Right lobe of liver (tissue), 6 donors: ENCODE measurements around the gene IRF4. TPM values are rescaled to one million over a fixed set of nuclear protein-coding genes. Genes with fewer than 3 reads are reported as not detected.
"Not testable (repeated sequence)": the region's sequence is repeated elsewhere in the genome, so short reads cannot be mapped to it uniquely, and the experiment has no call there.

ENCODE experiments used
- ATAC-seq, 4 donors: fragments of 200-7000 bp; cut with Tn5 transposase; one replicate each; pipeline ENCODE4 v1.9.1; 2020; ENCODE audit warnings: mild to moderate bottlenecking in 4 of 4, moderate library complexity in 4 of 4
- DNase-seq, 3 donors: peaks; one replicate each; pipeline ENCODE4 v3.0.0-alpha.2; 2020
- H3K27ac ChIP-seq, 3 donors: fragments of 200-600 bp; one replicate each; pipeline ENCODE4 v1.8.0; 2022
- H3K27me3 ChIP-seq, 2 donors: fragments of 200-600 bp; one replicate each; pipeline ENCODE4 v1.8.0; 2022
- H3K36me3 ChIP-seq, 4 donors: fragments of 200-600 bp; sonication (generic) in 1 of 4; one replicate each; pipeline versions ENCODE4 v1.5.1 to v1.8.0; 2017 to 2022; ENCODE audit warnings: control low read depth in 1 of 4
- H3K4me1 ChIP-seq, 4 donors: fragments of 200-600 bp; sonication (generic) in 1 of 4; one replicate each; pipeline versions ENCODE4 v1.5.1 to v1.8.0; 2017 to 2022; ENCODE audit warnings: control low read depth in 1 of 4
- H3K4me3 ChIP-seq, 3 donors: fragments of 200-600 bp; one replicate each; pipeline ENCODE4 v1.8.0; 2022
- H3K9me3 ChIP-seq, 4 donors: fragments of 200-600 bp; sonication (generic) in 1 of 4; one replicate each; pipeline versions ENCODE4 v1.5.1 to v1.8.0; 2017 to 2022; ENCODE audit warnings: control low read depth in 1 of 4
- CTCF ChIP-seq, 4 donors: fragments of 200-600 bp in 3 of 4; fragments of 450-650 bp in 1 of 4; IDR thresholded peaks; one replicate each; pipeline versions ENCODE4 v1.5.1 to v1.8.0; 2016 to 2022; ENCODE audit warnings: antibody characterized with exemption in 4 of 4, mild to moderate bottlenecking in 2 of 4
- POLR2A ChIP-seq: fragments of 450-650 bp; IDR thresholded peaks from one replicate; pipeline ENCODE4 v1.6.1; 2017; ENCODE audit warnings: antibody characterized with exemption, mild to moderate bottlenecking
- WGBS: methylation state at CpG from one replicate; pipeline ENCODE4 v1.1.6; 2018; ENCODE audit warnings: low coverage, low lambda C conversion rate; ENCODE audit not compliant: insufficient coverage; ENCODE audit errors: missing lambda C conversion rate; 5-methylcytosine and 5-hydroxymethylcytosine counted together
- intact Hi-C, 2 donors: fragments of 100-400 bp; cut with DNase I; formaldehyde crosslinking; loops; one replicate each; pipeline versions ENCODE4 v1.11.2 to v1.14.1; 2022
- total RNA-seq, 6 experiments: library from RNA; depleted of rRNA in 2 of 6; stranded (reverse); fragments of >200 nt in 2 of 6; fragmentation: NEBNext Ultra II Directional in 3 of 6; extraction: Animal tissue kit (Norgen Biotek cat#: 25700) in 3 of 6; gene quantifications; one replicate each; pipeline versions ENCODE4 v1.1.0 to v1.2.4, GENCODE V29; 2016 to 2023
- donor health status: DM: no; HTN: yes; CAD: no.
- donor health status: DM: no; HTN: no; CAD: no.
- donor health status: DM: no; HTN: no; CAD: no.
- donor health status: DM: no; HTN: yes; CAD: no.
- donor health status: DM: no; HTN: yes; CAD: no.

Gene IRF4
- total RNA-seq, 6 experiments from 2014 or later = 0.24 to 5.0 (median 1.6) TPM

DNA sequence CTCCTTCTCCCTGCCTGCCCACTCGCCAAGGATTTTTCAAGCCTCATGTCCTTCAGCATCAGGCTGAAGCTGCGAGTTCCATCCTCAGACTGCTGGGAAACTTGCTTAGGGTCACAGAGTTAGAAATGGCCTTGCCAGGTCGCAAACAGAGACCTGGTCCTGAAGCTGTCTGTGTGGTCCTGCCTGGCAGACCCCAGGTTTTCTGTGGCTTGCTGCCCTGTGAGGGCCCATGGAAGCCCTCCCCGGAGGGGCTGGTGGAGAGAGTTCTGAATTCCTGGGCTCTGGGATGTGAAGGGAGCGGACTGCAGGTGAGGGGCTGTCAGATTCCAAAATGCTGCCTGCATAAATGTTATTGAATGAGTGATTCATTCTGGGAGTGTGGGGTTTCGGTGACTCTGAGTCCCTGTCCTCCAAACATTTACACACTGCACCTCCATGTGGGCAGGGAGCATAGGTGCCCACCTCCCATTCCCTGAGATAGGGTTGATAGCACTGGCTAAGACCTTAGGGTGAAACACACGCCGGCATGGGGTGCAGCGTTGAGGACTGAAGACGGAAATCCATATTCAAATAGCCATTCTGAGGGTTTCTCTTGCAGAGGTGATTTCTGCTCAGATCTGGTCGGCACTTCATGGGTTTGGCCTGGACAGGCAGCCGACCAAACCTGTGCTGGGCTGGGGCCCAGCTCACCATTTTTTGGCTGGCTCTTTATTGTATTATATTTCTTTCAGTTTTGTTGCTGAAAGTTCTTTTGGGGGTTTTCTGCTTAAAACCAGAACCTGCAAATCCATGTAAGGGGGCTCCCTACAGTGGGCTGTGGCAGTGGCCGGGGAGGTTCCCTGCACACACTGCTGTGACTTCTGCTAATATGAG lies 21.8 kb upstream of the IRF4 start:
- 68% methylated on average over 10 of the region's 13 CpGs for WGBS
- Histone ChIP-seq H3K4me1 (no peaks in the 10 kb centered on the region), H3K27ac (no peak overlapping the region), H3K36me3 (no peaks in the 10 kb centered on the region), H3K9me3 (no peaks in the 10 kb centered on the region), H3K27me3 (peaks cover 3 to 6% of the 10 kb centered on the region in 2 donors), H3K4me3 (no peak overlapping the region)
- intact Hi-C loops = no loop called here
- ATAC-seq (no peak), DNase-seq (peak in 1 of 3 donors; percentile 42)
- TF ChIP-seq CTCF (IDR thresholded peaks at IDR 0.05) = no peak
- no peak for TF ChIP-seq POLR2A

DNA sequence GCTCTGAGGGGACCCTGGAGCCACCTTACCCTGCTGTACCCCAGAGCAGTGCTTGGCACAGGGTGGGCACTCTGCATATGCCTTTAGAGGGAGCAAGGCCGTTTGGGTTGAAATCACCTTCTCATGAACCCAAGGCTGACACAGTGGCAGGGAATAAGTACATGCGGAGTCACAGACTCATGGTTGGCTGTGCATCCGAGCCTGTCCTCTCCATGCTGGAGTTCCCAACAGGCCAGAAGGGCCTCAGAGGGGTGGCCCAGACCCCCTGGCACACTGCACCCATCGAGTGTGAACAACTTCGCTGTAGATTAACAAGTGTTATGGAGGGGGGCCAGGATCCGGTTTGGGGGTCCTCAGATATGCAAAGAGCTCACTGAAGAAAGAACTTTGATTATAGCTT lies 21.0 kb upstream of the IRF4 start:
- Histone ChIP-seq H3K27me3 (peaks cover 3 to 6% of the 10 kb centered on the region in 2 donors), H3K4me1 (no peaks in the 10 kb centered on the region), H3K9me3 (no peaks in the 10 kb centered on the region), H3K36me3 (no peaks in the 10 kb centered on the region), H3K4me3 (no peak overlapping the region), H3K27ac (no peak overlapping the region)
- 48% methylated on average over 6 of the region's 6 CpGs for WGBS
- DNase-seq (peak in 1 of 3 donors; percentile 41), ATAC-seq (no peak)
- intact Hi-C loops = no loop called here
- TF ChIP-seq CTCF (IDR thresholded peaks at IDR 0.05) (no peak), POLR2A (no peak)

DNA sequence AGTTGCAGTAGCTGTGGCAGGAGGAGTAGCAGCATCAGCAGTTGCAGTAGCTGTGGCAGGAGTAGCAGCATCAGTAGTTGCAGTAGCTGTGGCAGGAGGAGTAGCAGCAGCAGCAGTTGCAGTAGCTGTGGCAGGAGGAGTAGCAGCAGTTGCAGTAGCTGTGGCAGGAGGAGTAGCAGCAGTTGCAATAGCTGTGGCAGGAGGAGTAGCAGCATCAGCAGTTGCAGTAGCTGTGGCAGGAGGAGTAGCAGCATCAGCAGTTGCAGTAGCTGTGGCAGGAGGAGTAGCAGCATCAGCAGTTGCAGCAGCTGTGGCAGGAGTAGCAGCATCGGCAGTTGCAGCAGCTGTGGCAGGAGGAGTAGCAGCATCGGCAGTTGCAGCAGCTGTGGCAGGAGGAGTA lies 19.7 kb upstream of the IRF4 start:
- DNase-seq = peak in 1 of 3 donors; percentile 46
- H3K4me1 ChIP-seq, H3K9me3 ChIP-seq, ATAC-seq, intact Hi-C loops, H3K27ac ChIP-seq, H3K4me3 ChIP-seq, H3K27me3 ChIP-seq, H3K36me3 ChIP-seq: not testable (repeated sequence)
- 75% methylated on average over 2 of the region's 2 CpGs for WGBS

- DNase-seq (peak in 1 of 3 donors; percentile 52), ATAC-seq (peak in 3 of 4 donors; percentile 33 to 45 (median 40))
- H3K27me3 ChIP-seq = peaks cover 3 to 6% of the 10 kb centered on the region in 2 donors
- no peaks in the 10 kb centered on the region for H3K4me1 ChIP-seq
- TF ChIP-seq CTCF (IDR thresholded peaks at IDR 0.05) (no peak), POLR2A (no peak)
- no peaks in the 10 kb centered on the region for H3K9me3 ChIP-seq
- intact Hi-C loops = no loop called here
- H3K4me3 ChIP-seq = no peak overlapping the region
- no peaks in the 10 kb centered on the region for H3K36me3 ChIP-seq
- no peak overlapping the region for H3K27ac ChIP-seq
- 59% methylated on average over 15 of the region's 16 CpGs for WGBS
Measured at GRCh38 chr6:372336-372911, 19.1 kb upstream of the IRF4 start.

GRCh38 chr6:373031-373430 lies 18.5 kb upstream of the IRF4 start:
- DNase-seq (no peak), ATAC-seq (no peak)
- intact Hi-C loops = no loop called here
- WGBS = 64% methylated on average over 8 of the region's 8 CpGs
- Histone ChIP-seq H3K4me3 (no peak overlapping the region), H3K27me3 (peaks cover 3 to 6% of the 10 kb centered on the region in 2 donors), H3K9me3 (no peaks in the 10 kb centered on the region), H3K27ac (no peak overlapping the region), H3K4me1 (no peaks in the 10 kb centered on the region), H3K36me3 (no peaks in the 10 kb centered on the region)
- TF ChIP-seq POLR2A (no peak), CTCF (IDR thresholded peaks at IDR 0.05) (no peak)
